Nucleus accumbens (tissue), 56 donors: ENCODE data around the gene SENP3.
A peak's percentile ranks its signal among the peaks of the same experiment; 100 is the strongest.

Experiments
- DNase-seq, 56 donors: peaks; one replicate each; lab custom pipeline; 2025; lab: John Stamatoyannopoulos, UW

The SENP3 gene

GRCh38 chr17:7555320-7555948 is 6.3 kb upstream of the SENP3 start:
- no peak for DNase-seq

- no peak for DNase-seq
Measured at GRCh38 chr17:7556627-7557026, 5.1 kb upstream of the SENP3 start.

- DNase-seq, result no peak
Measured at GRCh38 chr17:7557147-7557764, 4.5 kb upstream of the SENP3 start.

DNA sequence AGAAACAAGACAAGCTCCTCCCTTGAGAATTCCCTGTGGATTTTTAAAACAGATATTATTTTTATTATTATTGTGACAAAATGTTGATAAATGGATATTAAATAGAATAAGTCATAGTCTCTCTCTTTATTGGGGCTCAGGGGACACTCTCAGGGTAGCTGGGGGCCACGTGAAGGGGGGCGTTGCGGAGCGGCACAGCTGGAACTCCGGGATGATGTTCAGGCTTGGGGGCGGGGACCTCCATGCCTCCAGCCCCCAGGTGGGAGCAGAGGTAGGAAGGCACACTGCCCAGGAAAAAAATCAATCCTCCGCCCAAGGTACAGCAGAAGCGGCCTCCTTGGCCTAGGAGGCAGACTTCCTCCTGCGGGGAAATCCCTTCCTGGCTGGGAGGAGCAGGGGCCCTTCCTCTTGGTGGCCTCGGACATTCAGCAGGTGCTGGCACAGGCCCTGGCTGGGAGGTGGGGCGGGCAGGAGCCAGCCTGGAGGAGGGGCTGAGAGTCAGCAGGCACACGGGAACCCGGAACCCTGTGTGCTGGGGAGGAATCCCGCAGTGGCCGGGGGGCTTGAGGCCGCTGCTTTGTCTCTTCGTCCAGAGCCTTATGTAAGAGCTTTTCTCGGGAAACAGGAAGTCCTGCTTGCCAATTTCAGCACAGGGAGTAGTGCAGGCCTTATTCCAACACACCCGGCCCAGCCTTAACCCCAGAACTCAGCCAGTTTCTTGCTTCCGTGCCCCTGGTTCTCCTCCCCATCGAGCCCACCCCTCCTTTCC is 3.8 kb upstream of the SENP3 start:
- peak in 49 of 56 donors; percentile 38 to 85 (median 65) for DNase-seq

- peak in 20 of 56 donors; percentile 37 to 78 (median 60) for DNase-seq
Measured at GRCh38 chr17:7558544-7559319, 3.0 kb upstream of the SENP3 start, which contains the start of gene TNFSF13. Gene TNFSF13 (plus strand): TSS chr17:7558750. CDS start chr17:7559040, 290 bp downstream.

DNA sequence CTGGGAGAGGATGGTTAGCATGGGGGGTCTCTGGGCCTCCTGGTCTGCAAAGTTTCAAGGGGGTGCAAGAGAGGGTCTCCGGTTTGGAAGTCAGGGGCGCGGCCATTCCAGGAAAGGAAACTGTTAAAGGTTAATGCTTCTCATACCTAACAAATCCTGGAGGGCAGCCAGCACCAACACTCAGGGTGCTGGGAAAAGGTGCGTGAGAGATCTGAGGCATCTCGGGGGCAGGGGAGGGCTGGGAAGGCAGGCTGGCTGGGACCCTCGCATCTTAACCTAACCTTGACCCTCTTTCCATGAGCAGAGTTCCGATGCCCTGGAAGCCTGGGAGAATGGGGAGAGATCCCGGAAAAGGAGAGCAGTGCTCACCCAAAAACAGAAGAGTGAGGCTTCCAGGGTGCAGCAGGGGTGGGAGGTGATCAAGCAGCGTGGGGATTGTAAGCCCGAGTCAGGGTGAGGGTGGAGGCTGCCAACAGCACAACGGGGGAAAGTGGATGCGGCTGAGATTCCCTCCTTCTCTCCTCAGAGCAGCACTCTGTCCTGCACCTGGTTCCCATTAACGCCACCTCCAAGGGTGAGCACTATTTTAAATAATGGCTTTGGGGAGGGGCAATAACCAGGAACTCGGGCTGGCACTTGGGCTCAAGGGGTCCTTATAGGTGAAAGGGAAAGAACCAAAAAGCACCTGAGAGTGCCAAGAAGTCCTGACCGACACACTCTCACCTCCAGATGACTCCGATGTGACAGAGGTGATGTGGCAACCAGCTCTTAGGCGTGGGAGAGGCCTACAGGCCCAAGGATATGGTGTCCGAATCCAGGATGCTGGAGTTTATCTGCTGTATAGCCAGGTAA is 2.2 kb upstream of the SENP3 start:
- peak in 9 of 56 donors; percentile 22 to 49 (median 30) for DNase-seq

- DNase-seq, result peak in 8 of 56 donors; percentile 6 to 53 (median 29)
Measured at GRCh38 chr17:7560172-7561027, 1.3 kb upstream of the SENP3 start.

- DNase-seq, result peak in 50 of 56 donors; percentile 53 to 91 (median 74)
Measured at GRCh38 chr17:7561028-7561575, 617 bp upstream of the SENP3 start.

GRCh38 chr17:7562208-7562605 is 488 bp downstream of the SENP3 start:
- DNase-seq, result peak in 1 of 56 donors; percentile 61

DNA sequence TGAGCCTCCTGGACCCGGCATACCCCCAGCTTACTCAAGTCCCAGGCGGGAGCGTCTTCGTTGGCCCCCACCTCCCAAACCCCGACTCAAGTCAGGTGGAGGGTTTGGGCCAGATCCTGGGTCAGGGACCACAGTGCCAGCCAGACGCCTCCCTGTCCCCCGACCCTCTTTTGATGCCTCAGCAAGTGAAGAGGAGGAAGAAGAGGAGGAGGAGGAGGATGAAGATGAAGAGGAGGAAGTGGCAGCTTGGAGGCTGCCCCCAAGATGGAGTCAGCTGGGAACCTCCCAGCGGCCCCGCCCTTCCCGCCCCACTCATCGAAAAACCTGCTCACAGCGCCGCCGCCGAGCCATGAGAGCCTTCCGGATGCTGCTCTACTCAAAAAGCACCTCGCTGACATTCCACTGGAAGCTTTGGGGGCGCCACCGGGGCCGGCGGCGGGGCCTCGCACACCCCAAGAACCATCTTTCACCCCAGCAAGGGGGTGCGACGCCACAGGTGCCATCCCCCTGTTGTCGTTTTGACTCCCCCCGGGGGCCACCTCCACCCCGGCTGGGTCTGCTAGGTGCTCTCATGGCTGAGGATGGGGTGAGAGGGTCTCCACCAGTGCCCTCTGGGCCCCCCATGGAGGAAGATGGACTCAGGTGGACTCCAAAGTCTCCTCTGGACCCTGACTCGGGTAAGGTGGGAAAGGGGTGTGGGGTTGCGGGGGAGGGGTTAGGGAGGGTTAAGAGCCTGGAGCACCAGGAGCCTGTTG is 1.6 kb downstream of the SENP3 start:
- no peak for DNase-seq

- no peak for DNase-seq
Measured at GRCh38 chr17:7569571-7569970, 7.9 kb downstream of the SENP3 start.

DNA sequence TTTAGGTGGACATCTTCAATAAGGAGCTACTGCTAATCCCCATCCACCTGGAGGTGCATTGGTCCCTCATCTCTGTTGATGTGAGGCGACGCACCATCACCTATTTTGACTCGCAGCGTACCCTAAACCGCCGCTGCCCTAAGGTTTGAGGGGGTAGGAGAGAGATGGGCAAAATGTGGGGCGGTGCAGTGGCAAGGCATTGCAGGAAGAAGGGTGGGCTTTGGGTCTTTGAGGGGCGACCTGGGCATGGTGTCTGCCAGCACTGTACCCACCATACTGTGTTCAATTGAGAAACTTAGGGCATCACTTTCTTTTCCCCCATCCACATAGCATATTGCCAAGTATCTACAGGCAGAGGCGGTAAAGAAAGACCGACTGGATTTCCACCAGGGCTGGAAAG is 8.6 kb downstream of the SENP3 start:
- DNase-seq, result no peak

DNA sequence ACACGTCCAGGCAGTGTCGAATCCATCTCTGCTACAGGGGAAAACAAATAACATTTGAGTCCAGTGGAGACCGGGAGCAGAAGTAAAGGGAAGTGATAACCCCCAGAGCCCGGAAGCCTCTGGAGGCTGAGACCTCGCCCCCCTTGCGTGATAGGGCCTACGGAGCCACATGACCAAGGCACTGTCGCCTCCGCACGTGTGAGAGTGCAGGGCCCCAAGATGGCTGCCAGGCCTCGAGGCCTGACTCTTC is 10.5 kb downstream of the SENP3 start:
- no peak for DNase-seq

DNA sequence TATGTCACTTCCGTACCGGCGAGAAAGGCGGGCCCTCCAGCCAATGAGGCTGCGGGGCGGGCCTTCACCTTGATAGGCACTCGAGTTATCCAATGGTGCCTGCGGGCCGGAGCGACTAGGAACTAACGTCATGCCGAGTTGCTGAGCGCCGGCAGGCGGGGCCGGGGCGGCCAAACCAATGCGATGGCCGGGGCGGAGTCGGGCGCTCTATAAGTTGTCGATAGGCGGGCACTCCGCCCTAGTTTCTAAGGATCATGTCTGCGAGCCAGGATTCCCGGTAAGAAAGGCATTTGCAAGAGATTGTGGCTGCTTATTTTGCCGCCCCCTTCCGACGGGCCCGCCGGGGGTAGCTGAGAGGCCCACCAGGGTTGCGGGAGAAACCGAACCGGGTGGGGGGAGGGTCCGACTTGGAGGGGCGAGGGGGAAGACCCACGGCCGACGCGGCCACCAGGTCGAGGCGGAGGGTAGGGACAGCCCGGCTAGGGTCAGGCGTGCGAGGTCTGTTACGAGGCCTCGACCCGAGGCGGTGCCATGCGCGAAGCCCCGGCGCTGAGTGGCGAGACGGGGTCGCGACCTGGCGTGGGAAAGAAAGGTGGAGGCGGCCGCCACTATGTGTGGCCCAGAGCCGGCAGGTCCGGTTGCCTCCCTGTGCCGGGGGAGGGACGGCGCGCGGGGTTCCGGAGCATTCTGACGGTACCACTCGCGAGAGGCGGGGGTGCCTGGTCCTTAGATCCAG is 11.0 kb downstream of the SENP3 start:
- DNase-seq, result peak; percentile 92 to 100 (median 99)

DNA sequence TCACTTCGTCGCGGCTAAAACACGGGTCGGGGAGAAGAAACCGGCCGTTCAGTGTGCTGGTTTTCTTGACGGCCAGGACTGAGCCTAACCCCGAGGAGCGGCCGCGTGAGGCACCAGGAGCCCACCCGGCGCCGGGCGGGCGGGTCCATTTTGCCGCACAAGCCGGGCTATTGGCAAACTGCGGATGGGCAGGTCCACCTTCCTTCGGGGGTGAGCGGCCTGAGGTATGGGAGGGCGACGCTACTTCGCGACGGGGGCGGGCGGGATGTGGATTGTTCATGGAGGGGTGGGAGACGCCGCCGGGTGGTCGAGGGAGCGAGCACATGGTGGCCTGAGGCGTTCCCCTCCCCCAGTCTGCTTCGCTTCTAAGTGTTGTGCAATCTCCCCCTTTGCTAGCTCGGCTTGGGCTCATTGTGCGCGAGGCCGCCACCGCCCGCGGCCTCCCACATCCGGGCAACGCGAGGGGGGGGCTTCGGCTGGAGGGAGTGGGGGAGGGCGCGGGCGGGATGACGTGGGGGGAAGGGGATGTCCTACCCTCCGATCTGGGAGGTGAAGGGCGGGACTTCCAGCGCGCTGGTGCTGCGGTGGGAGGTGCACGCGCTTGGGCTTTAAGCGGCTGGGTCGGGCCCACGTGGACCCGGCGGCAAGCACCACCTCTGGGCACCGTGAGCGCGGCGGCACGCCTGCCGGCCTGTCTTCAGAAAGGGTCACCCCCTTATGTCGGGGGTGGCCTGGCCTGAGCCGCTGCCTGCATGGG is 11.8 kb downstream of the SENP3 start:
- DNase-seq, result peak in 54 of 56 donors; percentile 56 to 93 (median 84)

- DNase-seq, result no peak
Measured at GRCh38 chr17:7574176-7574953, 12.6 kb downstream of the SENP3 start.
